ENCODE results near the gene RASSF8.
A peak's percentile ranks its signal among the peaks of the same experiment; 100 is the strongest.

RASSF8 gene

GRCh38 chr12:25958428-25959070 lies at the start of gene RASSF8:
TSS of gene RASSF8 (plus strand) at chr12:25958682. CDS start at chr12:26055344, 96,662 bp downstream.
- peak; percentile 83 for DNase-seq (ENCODE audit: low spot score)

DNA sequence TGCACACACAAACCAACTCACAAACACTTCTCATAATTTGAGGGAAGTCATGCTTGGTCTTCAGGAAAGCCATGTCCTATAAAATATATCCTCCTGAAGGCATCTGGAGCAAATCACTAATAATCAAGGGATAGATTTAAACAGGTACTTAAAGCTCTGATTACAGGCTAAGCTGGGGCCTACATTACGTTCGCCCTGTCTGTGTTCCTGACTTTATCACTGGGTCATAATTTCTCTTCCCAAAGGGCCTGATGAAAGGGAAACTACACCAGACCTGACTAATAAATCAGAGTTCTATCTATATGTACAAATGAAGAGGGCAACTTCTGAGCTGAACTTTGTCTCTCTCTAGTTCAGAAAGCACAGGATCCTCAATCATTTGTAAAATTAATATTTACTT lies 43.9 kb upstream of the RASSF8 start:
- DNase-seq (ENCODE audit: low spot score): no peak

GRCh38 chr12:25924491-25925001 lies 33.9 kb upstream of the RASSF8 start:
- DNase-seq (ENCODE audit: low spot score): peak; percentile 72

DNA sequence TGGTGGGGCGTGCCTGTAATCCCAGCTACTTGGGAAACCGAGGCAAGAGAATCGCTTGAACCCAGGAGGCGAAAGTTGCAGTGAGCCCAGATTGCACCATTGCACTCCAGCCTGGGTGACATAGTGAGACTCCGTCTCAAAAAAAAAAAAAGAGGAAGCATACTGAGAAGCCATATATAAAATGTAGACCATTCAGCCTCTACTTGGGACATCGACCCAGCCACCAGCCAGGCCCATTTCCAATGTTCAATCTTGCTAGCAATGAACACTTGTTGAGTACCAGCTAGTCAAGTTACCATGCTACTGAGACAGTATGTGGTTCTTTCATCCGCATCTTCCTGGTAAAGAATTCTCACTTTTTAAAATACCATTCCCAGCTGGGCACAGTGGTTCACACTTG lies 33.4 kb upstream of the RASSF8 start:
- DNase-seq (ENCODE audit: low spot score): no peak

GRCh38 chr12:25926536-25926935 lies 31.9 kb upstream of the RASSF8 start:
- no peak for DNase-seq (ENCODE audit: low spot score)

- DNase-seq (ENCODE audit: low spot score): no peak
Observed at GRCh38 chr12:25929142-25929541, 29.3 kb upstream of the RASSF8 start.

DNA sequence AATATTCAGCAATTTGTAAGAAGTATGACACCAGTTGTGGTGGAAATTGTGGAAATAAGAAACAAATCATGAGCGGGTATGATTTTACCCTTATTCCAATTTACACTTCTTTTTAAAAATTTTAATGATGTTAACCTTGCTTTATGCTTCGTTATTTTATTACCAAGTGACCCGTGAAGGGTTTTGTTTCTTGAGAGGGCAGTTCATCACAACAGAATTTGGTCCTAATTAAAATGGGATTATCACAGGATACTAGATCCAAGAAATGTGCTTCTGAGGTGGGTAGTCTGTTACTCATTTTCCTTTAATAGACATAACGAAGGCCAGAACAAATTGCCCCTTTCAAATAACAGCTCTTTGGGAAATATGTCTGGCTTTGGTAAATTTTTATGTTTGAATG lies 25.5 kb upstream of the RASSF8 start:
- DNase-seq (ENCODE audit: low spot score): no peak

DNA sequence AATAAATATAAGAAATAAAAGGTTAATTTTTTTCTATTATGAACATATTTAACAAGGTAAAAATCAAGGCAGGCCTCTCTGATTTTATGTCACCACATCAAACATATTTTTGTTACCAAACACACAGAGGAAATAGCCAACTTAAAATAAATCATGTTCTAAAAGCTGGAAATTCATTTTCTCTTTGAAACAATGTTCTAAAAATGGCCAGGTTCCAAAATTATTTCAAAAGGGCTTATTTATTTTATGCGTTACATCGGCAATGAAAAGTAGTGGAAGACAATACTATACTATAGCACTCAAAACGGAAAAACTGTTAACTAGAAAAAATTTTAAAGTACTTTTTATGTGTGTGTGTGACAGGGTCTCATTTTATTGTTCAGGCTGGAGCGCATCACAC lies 24.0 kb upstream of the RASSF8 start:
- no peak for DNase-seq (ENCODE audit: low spot score)

DNA sequence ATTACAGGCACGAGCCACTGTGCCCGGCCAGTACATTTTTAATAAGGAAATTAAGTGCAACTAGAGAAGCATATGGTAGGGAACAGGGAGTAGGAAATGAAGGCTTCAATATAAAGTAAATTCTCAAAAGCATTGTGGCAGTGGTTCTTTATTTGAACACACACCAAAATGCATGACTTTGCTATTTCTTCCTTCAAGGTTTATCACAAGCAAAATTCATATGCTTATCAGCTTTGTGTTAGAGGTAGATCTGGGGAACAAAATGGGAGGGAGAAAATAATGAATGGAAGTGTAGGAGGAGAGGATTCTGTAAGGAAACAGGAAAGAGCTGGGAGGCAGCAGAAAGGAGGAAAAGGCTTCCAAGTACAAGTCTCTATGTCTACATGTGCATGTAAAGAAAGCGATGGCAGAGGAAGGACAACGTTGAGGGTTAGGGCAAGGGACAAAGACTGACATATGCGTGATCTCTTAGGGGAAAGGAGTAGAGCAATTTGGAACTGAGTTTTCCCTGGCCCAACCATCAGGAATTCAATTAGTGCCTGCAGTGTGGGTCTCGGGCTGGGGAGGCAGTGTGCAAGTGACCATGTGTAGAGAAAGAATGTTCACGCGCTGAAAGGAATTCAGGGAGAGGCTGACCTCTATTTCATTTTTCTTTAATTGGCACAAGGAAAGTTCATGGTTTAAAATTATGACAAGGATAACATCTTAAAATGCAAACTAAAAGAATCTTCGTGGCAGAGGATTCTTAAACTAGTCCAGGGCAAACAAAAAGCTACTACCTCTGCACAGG lies 22.9 kb upstream of the RASSF8 start:
- DNase-seq (ENCODE audit: low spot score): no peak

DNA sequence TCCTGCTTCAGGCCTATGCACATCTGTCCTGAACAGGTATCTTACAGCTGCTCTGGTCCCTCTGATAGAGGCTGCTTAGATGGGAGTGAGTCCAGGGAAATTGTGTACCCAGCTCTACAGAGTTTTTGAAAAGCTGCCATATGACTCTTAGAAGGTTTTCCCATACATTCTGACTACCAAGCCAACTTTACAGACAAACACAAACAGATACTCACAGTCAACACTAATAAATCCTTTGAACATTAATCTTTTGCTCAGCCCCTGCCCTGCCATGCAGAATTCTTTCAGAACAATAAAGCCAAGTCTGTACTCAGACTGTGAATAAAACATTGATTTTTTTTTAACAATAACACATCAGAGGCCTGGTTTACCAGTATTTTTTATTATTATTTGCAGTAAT lies 21.4 kb upstream of the RASSF8 start:
- DNase-seq (ENCODE audit: low spot score): no peak

- DNase-seq (ENCODE audit: low spot score): no peak
Observed at GRCh38 chr12:25938581-25938980, 19.9 kb upstream of the RASSF8 start.

- no peak for DNase-seq (ENCODE audit: low spot score)
Observed at GRCh38 chr12:25939606-25940005, 18.9 kb upstream of the RASSF8 start.

GRCh38 chr12:25940886-25941285 lies 17.6 kb upstream of the RASSF8 start:
- DNase-seq (ENCODE audit: low spot score): no peak

DNA sequence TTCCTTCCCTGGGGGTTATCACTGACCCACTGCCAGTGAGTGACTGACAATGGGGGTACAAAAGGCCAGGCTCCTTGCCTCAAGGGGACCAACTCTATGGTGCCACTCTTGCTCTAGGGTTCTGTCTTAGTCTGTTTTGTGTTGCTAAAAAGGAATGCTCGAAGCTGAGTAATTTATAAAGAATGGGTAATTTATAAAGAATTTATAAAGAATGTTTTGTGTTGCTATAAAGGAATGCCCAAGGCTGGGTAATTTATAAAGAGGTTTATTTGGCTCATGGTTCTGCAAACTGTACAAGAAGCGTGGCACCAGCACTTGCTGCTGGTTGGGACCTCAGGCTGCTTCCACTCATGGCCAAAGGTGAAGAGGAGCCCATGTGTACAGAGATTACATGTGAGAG lies 15.8 kb upstream of the RASSF8 start:
- no peak for DNase-seq (ENCODE audit: low spot score)

DNA sequence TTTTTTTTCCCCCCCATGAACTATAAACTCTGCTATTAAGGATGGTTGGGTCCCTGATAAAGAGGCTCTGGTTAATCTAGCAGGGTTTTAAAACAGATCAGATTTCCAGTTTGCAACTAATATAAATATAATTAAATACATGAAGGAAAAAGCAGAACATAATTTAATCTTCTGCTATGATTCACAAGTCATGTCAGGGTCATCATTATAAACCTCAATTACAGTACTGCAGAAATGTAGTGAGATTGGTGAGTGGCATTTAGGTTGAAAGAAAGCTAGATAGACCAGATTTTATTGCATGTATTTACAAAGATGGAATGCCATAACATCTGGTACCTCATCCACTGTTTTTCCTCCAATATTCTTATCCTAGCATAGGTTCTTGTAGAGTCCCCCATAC lies 14.5 kb upstream of the RASSF8 start:
- no peak for DNase-seq (ENCODE audit: low spot score)

DNA sequence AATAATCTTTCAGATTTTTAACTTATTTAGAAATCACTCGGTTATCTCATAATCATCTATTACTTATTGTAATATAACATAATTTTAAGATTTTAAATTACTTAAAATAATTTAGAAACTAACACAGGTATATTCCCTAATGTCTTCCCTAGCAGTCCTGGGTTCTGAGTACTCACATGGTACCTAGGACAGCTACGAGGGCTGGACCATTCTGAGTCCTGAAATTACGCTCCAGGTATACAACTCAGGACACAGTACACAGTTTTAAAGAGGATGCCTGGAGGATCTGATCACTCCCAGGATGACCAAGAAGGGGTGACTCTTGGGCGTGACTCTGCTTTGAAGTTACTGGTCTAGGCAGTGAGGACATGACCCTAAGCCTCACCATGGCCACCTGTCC lies 9.1 kb upstream of the RASSF8 start:
- DNase-seq (ENCODE audit: low spot score): no peak

DNA sequence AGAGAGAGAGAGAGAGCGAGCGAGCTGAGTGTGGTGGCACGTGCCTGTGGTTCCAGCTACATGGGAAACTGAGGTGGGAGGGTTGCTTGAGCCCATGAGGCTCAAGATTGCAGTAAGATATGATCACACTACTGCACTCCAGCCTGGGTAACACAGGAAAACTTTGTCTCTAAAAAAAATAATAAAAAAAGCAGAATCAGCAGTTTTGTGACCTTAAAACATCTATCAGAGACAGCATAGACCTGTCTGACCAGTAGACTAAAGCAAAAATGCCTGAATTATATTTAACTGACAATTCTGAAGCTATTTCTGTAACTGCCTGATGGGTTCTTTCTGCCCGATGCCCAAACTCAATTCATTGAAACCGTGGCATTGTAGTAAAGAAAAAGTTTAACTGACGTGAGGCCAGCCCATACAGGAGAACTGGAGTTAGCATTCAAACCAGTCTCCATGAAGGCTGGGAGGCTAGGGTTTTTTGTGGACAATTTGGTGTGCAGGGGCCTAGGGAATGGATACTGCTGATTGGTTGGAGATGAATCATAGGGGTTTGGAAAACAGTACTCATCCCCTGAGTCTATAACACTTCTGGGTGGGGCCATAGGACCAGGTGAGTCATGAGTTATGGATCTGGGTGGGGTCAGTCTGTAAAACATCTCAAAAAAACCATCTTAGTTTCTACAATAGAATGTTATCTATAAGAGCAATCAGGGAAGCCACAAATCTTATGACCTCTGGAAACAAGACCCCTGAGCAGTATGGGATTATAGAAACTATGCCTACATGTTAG lies 8.0 kb upstream of the RASSF8 start:
- DNase-seq (ENCODE audit: low spot score): peak; percentile 51

GRCh38 chr12:25957793-25958427 lies 572 bp upstream of the RASSF8 start:
- DNase-seq (ENCODE audit: low spot score): no peak

DNA sequence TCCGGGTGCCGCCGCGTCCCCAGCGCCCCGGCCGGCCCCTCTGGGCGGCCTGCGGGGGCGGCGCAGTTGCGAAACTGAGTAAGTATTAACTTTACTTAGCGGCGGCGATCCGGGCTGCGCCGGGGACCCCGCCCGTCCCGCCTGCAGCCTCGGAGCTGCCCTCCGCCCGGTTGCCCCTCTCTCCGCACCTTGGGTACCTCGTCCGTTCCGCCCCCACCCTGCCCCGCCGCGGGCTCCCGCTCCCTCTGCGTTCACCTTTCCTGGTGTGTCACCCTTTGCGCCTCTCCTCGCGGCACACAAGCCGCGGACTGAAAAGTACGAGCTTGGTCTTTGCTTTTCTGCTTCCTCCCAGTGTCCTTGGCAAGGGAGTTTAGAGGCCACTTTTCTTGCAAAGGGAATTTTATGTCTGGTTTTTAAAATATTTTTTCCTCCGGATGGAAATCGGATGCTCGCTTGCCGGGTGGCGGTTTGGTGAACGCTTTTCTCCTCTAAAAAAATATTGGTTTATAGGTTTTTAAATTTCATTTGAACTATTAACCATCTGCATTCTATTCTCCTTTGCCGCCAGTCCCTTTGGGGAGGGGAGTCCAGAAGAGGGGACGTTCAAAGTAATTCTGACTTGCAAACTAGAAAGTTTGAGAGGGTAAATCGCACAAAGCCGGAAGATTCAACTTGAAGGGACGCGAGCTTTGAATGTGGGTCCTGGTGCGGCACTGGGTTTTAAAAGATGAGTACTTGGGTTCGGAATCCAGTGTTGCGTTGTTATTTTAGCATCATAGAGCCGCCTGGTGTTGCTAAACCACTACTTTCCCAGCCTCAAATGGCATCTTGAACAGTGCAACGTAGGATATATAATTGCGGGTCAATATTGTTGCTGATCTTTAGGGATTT lies 834 bp downstream of the RASSF8 start:
- DNase-seq (ENCODE audit: low spot score): peak; percentile 54

DNA sequence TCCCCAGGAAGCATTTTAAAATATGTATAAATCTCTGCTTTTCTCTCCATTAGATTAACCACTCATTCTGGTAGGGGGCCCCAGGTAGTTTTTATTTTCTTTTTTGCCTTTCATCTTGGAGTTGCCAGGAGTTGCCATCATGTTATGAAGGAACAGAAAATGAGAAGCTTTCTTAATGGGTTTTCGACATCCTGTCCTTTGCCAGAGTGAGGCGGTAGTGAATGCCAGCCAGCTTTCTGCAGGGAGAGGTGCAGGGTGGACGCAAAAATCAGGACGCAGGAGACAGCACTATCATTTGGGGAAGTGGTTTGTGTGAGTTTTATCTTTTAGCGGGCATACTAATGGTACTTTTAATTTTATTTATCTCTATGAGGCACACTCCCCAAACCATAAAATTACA lies 1.7 kb downstream of the RASSF8 start:
- no peak for DNase-seq (ENCODE audit: low spot score)

DNA sequence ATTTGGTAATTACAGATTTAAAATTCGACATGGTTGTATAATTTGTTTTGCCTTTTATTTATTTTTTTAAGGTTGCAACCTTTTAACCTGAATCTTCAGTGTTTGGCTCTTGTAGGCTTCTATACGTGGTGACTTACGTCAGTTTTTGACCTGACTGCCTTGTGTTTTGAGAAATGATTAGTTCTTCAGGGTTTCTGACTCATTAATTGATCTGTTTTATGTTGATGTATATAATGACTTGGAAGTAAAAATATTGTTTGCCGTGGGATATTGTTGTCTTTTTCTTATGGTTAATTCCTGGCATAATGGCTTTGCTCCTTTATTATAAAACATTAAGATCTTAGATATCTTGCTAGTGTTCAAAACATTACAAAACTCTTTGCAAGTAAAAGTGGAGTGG lies 2.5 kb downstream of the RASSF8 start:
- no peak for DNase-seq (ENCODE audit: low spot score)
